ENCODE measurements around the gene BCOR.

The BCOR gene

DNA sequence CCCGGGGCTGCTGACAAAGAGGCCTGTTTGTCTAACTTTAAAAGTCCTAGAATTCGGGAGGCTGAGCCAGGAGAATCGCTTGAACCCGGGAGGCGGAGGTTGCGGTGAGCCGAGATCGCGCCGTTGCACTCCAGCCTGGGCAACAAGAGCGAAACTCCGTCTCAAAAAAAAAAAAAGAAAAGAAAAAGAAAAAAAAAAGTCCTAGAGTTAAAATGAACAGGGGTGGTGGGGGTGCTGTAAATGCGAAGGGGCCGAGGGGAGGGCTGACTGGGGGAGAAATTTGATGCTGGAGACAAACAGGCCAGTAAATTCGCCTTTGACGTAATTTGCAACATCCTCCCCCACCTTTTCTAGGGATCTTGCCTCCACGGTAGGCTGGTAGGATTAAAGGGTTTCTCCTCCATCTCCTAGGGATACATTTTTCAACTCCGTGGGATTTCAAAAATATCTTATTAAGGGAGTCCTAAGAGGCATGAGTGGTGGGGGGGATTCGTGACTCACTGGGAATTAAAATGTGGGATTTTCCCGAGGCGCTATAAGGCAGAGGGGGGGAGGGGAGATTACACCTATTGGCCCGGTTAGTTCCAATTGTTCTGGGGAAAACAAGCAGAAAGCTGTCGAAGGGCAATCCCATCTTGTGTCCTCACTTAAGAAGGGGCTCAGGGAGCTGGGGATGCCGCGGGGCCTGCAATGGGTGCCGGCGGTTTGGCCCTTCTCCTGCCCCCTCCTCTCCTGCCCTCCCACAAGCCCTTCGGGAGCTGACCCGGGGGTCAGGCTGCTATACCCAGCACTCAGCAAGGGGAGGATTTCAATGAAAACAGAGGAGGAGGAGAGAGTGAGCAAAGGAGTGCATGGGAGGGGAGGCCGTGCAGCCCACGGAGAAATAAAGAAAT, 3.0 kb upstream of the BCOR start:
- H3K36me3 Mint-ChIP-seq (ENCODE audit: insufficient read depth) = peaks cover 22% of the 10 kb centered on the region
- ATAC-seq (replicated peaks; ENCODE audit: extremely low read depth, poor library complexity, severe bottlenecking) (no peak), DNase-seq (ENCODE audit: low spot score in 2 of 2) (no peak)
- H3K27ac Mint-ChIP-seq (ENCODE audit: low read depth) = no peak overlapping the region
- H3K4me1 Mint-ChIP-seq = peaks cover 4% of the 10 kb centered on the region
- H3K27me3 Mint-ChIP-seq = no peaks in the 10 kb centered on the region
- no peak overlapping the region for H3K4me3 Mint-ChIP-seq
- no peaks in the 10 kb centered on the region for H3K9me3 Mint-ChIP-seq

DNA sequence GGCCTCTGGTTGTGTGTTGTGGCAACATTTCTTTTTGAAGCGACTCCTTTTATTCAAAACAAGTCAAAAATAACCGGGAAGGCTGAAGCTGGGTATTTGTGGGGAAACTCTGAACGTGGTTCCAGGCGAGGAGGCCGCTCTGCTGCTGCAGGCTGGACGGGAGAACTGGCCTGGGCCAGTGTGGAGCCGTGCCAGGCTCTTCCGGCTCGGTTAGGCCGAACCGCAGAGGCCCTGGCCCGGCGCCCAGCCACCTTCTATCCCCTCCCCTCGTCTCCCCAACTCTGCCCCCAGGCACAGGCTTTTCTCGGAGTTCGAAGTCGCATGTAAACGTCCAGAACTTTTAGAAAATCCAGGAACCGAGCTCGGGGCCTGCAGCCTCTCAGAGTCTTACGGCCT, 2.4 kb upstream of the BCOR start:
- Mint-ChIP-seq H3K9me3 (no peaks in the 10 kb centered on the region), H3K36me3 (ENCODE audit: insufficient read depth) (peaks cover 26% of the 10 kb centered on the region), H3K4me3 (no peak overlapping the region), H3K27me3 (no peaks in the 10 kb centered on the region), H3K27ac (ENCODE audit: low read depth) (no peak overlapping the region), H3K4me1 (peaks cover 9% of the 10 kb centered on the region)
- ATAC-seq (replicated peaks; ENCODE audit: extremely low read depth, poor library complexity, severe bottlenecking) (no peak), DNase-seq (ENCODE audit: low spot score in 2 of 2) (no peak)

DNA sequence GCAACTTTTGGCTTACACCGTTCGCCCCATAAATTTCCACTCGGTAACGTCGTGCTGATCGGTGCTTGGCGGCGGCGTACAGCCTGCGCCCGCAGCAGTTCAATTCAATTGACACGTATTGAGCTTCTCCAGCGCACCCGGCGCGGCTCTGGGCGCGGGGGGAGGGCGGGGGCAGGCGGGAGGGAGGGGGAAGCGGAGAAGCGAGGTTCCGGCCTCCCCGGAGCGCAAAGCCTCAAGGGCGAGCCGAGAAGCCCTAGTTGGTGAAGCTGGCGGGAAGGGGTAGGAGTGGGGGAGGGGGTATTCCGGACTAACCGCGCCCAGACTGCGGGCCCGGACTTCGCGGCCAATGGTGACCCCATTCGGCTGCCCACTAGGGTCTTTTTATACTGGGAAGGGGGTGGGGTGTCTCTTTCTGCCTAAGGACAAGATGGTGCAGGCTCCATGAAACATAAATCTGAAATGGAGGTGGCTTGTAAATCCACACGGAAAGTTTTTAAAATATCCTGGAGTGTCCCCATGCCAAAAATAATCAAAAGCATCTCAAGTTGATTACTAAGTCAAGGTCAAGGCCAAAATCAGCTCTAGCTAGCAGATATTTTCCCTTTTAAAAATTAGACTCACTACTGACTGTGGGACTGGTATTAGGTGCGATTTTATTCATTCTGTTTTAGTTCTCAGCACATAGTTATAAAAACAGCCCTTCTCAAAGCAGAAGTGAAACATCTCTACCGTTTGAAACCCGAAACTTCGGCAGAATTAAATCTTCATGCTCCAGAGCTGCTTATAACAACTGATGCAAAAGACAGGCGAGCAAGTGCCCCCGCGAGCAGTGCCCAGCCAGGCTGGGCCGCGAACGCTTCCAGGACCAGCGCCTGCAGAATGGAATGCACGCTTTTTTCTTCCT, 1.5 kb upstream of the BCOR start:
- Mint-ChIP-seq H3K4me1 (peaks cover 13% of the 10 kb centered on the region), H3K4me3 (peak overlapping the region; percentile 93), H3K36me3 (ENCODE audit: insufficient read depth) (peaks cover 31% of the 10 kb centered on the region), H3K9me3 (no peaks in the 10 kb centered on the region), H3K27me3 (no peaks in the 10 kb centered on the region), H3K27ac (ENCODE audit: low read depth) (peak overlapping the region; percentile 82)
- DNase-seq (ENCODE audit: low spot score in 2 of 2) (no peak), ATAC-seq (replicated peaks; ENCODE audit: extremely low read depth, poor library complexity, severe bottlenecking) (peak; percentile 24)

DNA sequence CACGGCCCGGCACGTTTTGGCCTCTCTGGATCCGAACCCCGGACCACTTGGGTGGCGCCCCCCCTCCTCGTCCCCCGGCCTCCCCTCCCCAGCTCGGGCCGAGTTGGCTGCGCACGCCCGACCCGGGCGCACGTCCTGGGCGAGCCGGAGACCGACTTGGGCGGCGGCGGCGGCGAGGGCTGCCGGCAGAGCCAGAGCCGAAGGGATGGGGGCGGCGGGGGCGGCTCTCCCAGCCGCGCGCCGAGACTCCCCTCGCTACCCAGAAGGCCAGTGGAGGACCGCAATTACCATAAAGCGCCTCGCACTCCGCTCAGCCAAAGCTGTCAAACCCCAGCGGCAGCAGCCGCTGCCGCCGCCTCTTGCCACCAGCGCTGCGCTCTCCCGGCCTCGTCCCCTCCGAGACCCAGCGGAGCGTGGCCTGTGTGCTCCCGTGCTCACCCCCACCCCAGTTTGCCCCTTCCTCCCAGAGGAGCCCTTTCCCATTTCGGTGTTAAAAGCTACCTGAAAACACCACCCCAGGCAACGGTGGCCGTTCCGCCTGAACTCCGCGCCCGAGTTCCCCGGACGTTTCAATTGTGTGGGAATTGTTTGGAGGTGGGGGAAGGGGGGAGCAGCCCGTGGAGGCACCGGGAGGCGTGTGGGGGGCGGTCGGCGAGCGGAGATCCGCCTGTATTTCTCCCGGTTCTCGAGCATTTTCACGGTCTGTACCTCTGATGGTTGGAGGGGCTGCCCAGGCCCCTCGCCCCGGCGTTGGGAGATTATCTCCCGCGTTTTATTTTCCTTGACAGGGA, 701 bp upstream of the BCOR start:
- Mint-ChIP-seq H3K27ac (ENCODE audit: low read depth) (peak overlapping the region; percentile 82), H3K36me3 (ENCODE audit: insufficient read depth) (peaks cover 31% of the 10 kb centered on the region), H3K27me3 (no peaks in the 10 kb centered on the region), H3K4me1 (peaks cover 21% of the 10 kb centered on the region), H3K9me3 (no peaks in the 10 kb centered on the region), H3K4me3 (peak overlapping the region; percentile 93)
- peak in 1 of 2 donors; percentile 57 for DNase-seq (ENCODE audit: low spot score in 2 of 2)
- ATAC-seq (replicated peaks; ENCODE audit: extremely low read depth, poor library complexity, severe bottlenecking) = peak; percentile 55

DNA sequence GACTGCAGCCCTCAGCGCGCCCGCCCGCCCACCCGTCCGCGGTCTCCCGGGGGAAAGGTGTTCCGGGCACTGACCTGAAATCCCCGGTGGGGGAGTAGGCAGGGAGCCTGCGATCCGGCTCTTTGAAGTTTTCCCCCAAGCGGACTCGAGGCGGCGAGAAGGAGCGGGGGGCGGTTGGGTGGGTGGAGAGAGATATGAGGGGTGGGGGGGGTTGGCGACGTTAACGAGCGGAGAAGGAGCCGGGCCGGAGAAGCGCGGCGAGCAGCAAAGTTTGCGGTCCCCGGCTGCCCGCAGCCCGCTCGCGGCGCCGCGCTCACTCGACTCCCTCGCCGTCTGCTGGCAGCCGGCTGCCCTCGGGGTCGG, 636 bp downstream of the BCOR start:
- no peaks in the 10 kb centered on the region for H3K9me3 Mint-ChIP-seq
- H3K36me3 Mint-ChIP-seq (ENCODE audit: insufficient read depth) = peaks cover 34% of the 10 kb centered on the region
- DNase-seq (ENCODE audit: low spot score in 2 of 2) (no peak), ATAC-seq (replicated peaks; ENCODE audit: extremely low read depth, poor library complexity, severe bottlenecking) (no peak)
- peaks cover 34% of the 10 kb centered on the region for H3K4me1 Mint-ChIP-seq
- no peaks in the 10 kb centered on the region for H3K27me3 Mint-ChIP-seq
- peak overlapping the region; percentile 93 for H3K4me3 Mint-ChIP-seq
- peak overlapping the region; percentile 88 for H3K27ac Mint-ChIP-seq (ENCODE audit: low read depth)

DNA sequence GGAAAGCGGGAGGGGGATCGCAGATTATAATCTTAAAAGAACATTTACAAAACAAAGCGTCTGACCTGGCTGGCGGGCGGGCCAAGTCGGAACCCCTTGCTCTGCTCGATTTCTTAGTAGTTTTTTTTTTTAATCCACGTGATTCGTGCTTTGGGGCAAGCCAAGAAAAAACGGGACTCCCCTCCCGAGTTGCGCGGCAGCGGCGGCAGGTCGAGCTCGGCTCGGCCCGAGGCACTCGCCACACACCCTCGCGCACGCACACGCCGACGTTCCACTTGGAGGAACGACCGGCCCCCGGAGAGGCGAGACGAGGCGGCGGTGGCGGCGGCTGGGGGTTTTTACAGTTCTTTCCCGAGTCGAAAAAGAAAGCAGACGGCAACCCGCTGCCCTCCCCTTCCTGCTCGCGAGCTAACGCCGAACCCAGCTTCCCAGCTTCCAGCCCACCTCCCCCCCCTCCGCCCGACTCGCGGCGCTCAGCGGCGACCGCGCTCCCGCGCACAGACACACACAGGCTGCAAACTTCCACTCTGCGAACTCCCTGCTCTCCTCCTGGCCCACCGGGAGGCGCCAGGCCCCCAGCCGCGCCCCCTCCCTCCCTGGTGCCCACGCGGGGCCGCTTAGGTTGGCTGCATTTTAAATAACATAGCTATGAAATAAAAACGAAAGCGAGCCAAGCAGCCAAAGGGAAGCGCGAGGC, 1.2 kb downstream of the BCOR start:
- peak; percentile 26 for ATAC-seq (replicated peaks; ENCODE audit: extremely low read depth, poor library complexity, severe bottlenecking)
- peaks cover 34% of the 10 kb centered on the region for H3K4me1 Mint-ChIP-seq
- H3K36me3 Mint-ChIP-seq (ENCODE audit: insufficient read depth) = peaks cover 34% of the 10 kb centered on the region
- peak overlapping the region; percentile 93 for H3K4me3 Mint-ChIP-seq
- peak overlapping the region; percentile 88 for H3K27ac Mint-ChIP-seq (ENCODE audit: low read depth)
- DNase-seq (ENCODE audit: low spot score in 2 of 2) = peak; percentile 39 to 61
- no peaks in the 10 kb centered on the region for H3K27me3 Mint-ChIP-seq
- H3K9me3 Mint-ChIP-seq = no peaks in the 10 kb centered on the region

DNA sequence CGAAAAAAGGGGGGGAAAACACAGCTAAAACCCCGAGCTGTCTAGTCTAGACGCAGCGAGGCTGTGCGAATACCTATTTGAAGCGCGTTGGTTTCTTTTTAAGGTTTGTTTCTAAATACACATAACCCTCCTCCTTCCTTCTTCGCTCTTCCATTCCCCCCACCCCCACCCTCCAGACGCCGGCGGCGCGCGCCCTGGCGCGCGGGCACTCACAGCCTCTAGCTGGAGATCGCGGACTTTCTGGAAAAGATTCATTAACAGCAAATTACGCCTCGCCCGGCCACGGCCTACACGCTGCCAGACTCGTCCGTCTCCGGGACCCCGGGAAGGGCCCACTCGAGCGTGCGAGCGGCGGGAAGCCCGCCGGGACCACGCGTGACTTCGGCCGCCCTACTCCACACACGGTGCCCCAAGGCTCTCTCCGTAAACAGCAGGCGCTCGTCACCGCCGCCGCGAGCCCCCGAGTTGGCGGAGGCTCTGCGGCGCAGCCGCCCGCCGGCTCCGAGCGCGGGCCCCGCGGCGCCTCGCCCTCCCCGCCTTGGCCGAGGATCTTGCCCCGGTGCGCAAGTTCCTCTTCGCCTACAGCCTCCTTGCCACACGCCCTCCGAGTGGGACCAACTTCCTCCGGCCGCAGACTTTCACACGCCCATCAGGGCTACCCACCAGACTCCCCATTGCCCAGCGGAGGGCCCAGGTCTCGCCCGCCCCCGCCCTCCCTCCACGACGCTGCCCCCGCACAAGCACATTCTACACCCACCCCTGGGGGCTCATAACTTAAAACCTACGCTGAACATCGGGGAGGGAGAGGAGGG, 2.0 kb downstream of the BCOR start:
- H3K27me3 Mint-ChIP-seq = no peaks in the 10 kb centered on the region
- peaks cover 40% of the 10 kb centered on the region for H3K4me1 Mint-ChIP-seq
- peaks cover 34% of the 10 kb centered on the region for H3K36me3 Mint-ChIP-seq (ENCODE audit: insufficient read depth)
- ATAC-seq (replicated peaks; ENCODE audit: extremely low read depth, poor library complexity, severe bottlenecking) = no peak
- H3K9me3 Mint-ChIP-seq = no peaks in the 10 kb centered on the region
- peak overlapping the region; percentile 88 for H3K27ac Mint-ChIP-seq (ENCODE audit: low read depth)
- H3K4me3 Mint-ChIP-seq = peak overlapping the region; percentile 93
- DNase-seq (ENCODE audit: low spot score in 2 of 2) = no peak

DNA sequence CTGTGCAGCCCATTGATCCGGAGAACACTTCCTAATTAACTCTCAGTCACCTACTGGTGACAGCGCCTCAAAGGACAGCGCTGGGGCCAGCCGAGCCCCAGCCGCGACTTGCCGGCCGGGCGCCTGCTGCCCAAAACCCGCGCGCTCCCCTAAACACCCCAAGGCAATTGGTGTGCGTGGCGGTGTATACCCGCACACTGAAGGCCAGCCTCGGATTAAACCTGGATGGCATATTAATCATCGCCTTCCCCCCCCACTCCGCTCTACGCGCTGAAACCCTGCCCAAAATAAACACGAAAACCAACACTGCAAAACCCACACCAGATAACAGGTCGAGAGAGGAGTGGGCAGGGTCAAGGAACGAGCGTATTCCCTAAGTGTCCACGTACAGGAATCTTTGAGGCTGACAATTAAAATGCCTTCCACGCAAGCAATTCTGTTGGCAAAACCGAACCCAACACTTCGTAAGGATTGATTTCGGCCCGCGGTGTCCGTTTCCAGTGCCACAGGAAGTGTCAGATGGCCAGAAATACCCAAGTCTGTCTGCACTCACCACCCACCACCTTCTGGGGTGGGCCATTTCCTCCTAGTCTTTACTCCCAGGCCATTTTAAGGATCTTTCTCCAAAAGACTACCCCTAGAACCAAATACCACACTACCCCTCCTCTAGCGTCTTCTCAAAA, 2.7 kb downstream of the BCOR start:
- H3K4me1 Mint-ChIP-seq = peaks cover 42% of the 10 kb centered on the region
- H3K4me3 Mint-ChIP-seq = peak overlapping the region; percentile 93
- peak overlapping the region; percentile 88 for H3K27ac Mint-ChIP-seq (ENCODE audit: low read depth)
- ATAC-seq (replicated peaks; ENCODE audit: extremely low read depth, poor library complexity, severe bottlenecking) (no peak), DNase-seq (ENCODE audit: low spot score in 2 of 2) (no peak)
- H3K27me3 Mint-ChIP-seq = no peaks in the 10 kb centered on the region
- peaks cover 32% of the 10 kb centered on the region for H3K36me3 Mint-ChIP-seq (ENCODE audit: insufficient read depth)
- H3K9me3 Mint-ChIP-seq = no peaks in the 10 kb centered on the region

DNA sequence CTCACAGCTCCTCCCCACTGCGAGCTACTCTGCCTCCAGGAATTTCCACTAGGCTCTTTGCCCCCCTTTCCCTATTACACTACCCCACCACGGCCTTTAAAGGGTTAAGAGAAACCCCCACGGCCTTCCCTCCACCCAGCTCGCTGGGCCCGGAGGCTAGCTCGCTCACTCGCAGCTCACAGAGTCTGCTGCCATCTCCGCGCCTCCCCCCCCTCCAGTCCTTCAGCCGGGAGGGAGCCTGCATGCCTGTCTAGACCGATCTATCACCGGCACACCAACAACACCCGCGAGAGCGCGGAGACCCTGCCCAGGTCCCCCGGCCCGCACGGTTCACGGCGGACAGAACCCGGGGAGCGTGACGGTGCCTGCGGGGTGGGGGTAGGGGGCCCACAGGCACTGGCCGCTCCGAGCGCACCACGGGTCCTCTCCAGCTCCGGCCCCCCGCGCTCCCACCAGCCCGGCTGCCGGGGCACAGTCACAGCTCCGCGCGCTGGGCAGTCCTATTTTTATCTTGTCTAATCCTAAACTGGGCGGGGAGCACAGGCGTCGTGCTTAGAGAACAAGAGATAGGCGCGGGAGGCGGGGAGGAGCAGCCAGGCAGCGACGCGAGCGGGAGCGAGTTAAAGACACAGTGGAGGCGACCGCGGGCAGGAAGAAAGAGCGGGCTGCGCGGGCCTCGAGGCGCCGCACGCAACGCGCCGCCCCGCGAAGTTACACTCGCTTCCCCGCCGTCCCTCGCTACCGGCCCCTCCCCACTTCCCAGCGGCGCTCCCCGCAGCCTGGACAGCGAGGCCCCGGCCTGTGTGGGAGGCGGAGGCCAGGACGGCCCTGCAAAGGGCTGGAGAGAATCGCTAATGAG, 3.5 kb downstream of the BCOR start:
- H3K27me3 Mint-ChIP-seq = no peaks in the 10 kb centered on the region
- ATAC-seq (replicated peaks; ENCODE audit: extremely low read depth, poor library complexity, severe bottlenecking) (no peak), DNase-seq (ENCODE audit: low spot score in 2 of 2) (no peak)
- peaks cover 46% of the 10 kb centered on the region for H3K4me1 Mint-ChIP-seq
- no peaks in the 10 kb centered on the region for H3K9me3 Mint-ChIP-seq
- peak overlapping the region; percentile 88 for H3K27ac Mint-ChIP-seq (ENCODE audit: low read depth)
- H3K4me3 Mint-ChIP-seq = peak overlapping the region; percentile 93
- H3K36me3 Mint-ChIP-seq (ENCODE audit: insufficient read depth) = peaks cover 32% of the 10 kb centered on the region

DNA sequence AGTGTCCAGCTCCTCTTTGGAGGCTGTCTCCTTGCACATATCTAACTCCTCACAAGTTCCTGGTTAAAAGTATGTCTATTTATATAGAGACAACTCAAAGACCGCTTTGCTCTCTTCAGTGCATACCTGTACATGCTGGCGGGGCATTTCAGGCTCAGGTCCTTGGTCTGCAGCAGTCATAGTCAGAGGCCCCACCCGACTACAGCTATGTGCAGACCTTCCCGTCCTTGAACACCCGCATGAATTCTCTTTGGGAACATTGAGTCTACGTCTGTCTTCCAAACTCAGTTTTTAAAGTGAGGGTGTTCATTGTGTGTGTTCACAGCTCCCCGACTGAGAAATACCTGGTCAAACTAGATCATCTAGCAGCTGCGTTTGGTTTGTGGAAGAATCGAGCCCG, 4.2 kb downstream of the BCOR start:
- peaks cover 49% of the 10 kb centered on the region for H3K4me1 Mint-ChIP-seq
- H3K27me3 Mint-ChIP-seq = no peaks in the 10 kb centered on the region
- ATAC-seq (replicated peaks; ENCODE audit: extremely low read depth, poor library complexity, severe bottlenecking) (no peak), DNase-seq (ENCODE audit: low spot score in 2 of 2) (no peak)
- H3K27ac Mint-ChIP-seq (ENCODE audit: low read depth) = peak overlapping the region; percentile 41
- H3K36me3 Mint-ChIP-seq (ENCODE audit: insufficient read depth) = peaks cover 28% of the 10 kb centered on the region
- no peaks in the 10 kb centered on the region for H3K9me3 Mint-ChIP-seq
- peak overlapping the region; percentile 93 for H3K4me3 Mint-ChIP-seq
